DOHH2 (cell line): ENCODE data around the gene CGNL1.

Experiments used
- EZH2phosphoT487 ChIP-seq: fragments of 200-600 bp; sonication (generic); IDR thresholded peaks from 2 replicates; pipeline ENCODE4 v1.6.1; 2017; ENCODE audit warnings: borderline replicate concordance, mild to moderate bottlenecking, antibody characterized with exemption, low read length, moderate library complexity, mixed read lengths
- TF ChIP-seq, protein P1 (sequence below): fragments of 200-600 bp; sonication (generic); IDR thresholded peaks from one replicate; pipeline ENCODE4 v1.5.1; 2014; ENCODE audit warnings: antibody characterized with exemption, mild to moderate bottlenecking, low read depth, low read length; ENCODE audit not compliant: poor library complexity, severe bottlenecking

GRCh38 chr15:57461541-57461940, 85.2 kb downstream of the CGNL1 start:
- TF ChIP-seq, protein P1, sequence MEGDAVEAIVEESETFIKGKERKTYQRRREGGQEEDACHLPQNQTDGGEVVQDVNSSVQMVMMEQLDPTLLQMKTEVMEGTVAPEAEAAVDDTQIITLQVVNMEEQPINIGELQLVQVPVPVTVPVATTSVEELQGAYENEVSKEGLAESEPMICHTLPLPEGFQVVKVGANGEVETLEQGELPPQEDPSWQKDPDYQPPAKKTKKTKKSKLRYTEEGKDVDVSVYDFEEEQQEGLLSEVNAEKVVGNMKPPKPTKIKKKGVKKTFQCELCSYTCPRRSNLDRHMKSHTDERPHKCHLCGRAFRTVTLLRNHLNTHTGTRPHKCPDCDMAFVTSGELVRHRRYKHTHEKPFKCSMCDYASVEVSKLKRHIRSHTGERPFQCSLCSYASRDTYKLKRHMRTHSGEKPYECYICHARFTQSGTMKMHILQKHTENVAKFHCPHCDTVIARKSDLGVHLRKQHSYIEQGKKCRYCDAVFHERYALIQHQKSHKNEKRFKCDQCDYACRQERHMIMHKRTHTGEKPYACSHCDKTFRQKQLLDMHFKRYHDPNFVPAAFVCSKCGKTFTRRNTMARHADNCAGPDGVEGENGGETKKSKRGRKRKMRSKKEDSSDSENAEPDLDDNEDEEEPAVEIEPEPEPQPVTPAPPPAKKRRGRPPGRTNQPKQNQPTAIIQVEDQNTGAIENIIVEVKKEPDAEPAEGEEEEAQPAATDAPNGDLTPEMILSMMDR = no peak
- TF ChIP-seq EZH2phosphoT487 = no peak
